Panc1 (cell line): ENCODE results near the gene FKBP10. TPM values are rescaled to one million over a fixed set of nuclear protein-coding genes. Genes with fewer than 3 reads are reported as not detected.

Experiments used
- ATAC-seq: fragments of 200-7000 bp; cut with Tn5 transposase; 2 replicates; pipeline ENCODE4 v1.9.1; 2020; ENCODE audit warnings: mild to moderate bottlenecking, moderate library complexity
- BruUV-seq: library from RNA; stranded (reverse); fragments of 400-500 nt; replicated peaks from 2 replicates; lab custom pipeline; 2021; lab: Mats Ljungman, UMichigan
- CTCF ChIA-PET: fragments of 300-600 bp; sonication (Branson Sonifier 250); formaldehyde crosslinking; loops from one replicate; lab custom pipeline; 2022; ENCODE audit warnings: antibody characterized with exemption; lab: Charles Lee
- POLR2A ChIA-PET: fragments of 300-600 bp; sonication (Branson Sonifier 250); formaldehyde crosslinking; loops from one replicate; lab custom pipeline; 2022; ENCODE audit warnings: antibody characterized with exemption; lab: Charles Lee
- DNase-seq: peaks from one replicate; pipeline ENCODE4 v3.0.0-alpha.2; 2010; ENCODE audit warnings: low read depth, low spot score
- H3K27ac ChIP-seq: 2 replicates; pipeline ENCODE4 v1.5.1; 2011; ENCODE audit warnings: mild to moderate bottlenecking, low read length, inconsistent platforms
- H3K27me3 ChIP-seq: fragments of 200-500 bp; sonication (Bioruptor generic); 2 replicates; pipeline ENCODE4 v1.6.0; 2014; ENCODE audit warnings: low read length, inconsistent platforms; ENCODE audit not compliant: control insufficient read depth, insufficient read depth
- H3K36me3 ChIP-seq: fragments of 200-500 bp; sonication (Bioruptor generic); 2 replicates; pipeline ENCODE4 v1.5.1; 2014; ENCODE audit warnings: inconsistent platforms, mild to moderate bottlenecking, low read length, moderate library complexity; ENCODE audit not compliant: control insufficient read depth, insufficient read depth
- H3K4me1 ChIP-seq: 2 replicates; pipeline ENCODE4 v1.5.1; 2011; ENCODE audit warnings: inconsistent platforms, mild to moderate bottlenecking, low read length, moderate library complexity; ENCODE audit not compliant: control insufficient read depth, insufficient read depth
- H3K4me3 ChIP-seq, 2 experiments: 2 replicates each; pipeline ENCODE4 v1.5.1; 2011 to 2012; ENCODE audit warnings: low read depth in 2 of 2, low read length in 2 of 2, mild to moderate bottlenecking in 2 of 2, inconsistent platforms in 1 of 2, moderate library complexity in 1 of 2
- H3K9me3 ChIP-seq: fragments of 200-500 bp; sonication (Bioruptor generic); 2 replicates; pipeline ENCODE4 v1.5.1; 2014; ENCODE audit warnings: low read depth, mild to moderate bottlenecking, inconsistent platforms, low read length, moderate library complexity; ENCODE audit not compliant: control insufficient read depth, insufficient read depth
- POLR2AphosphoS5 ChIP-seq: IDR thresholded peaks from 2 replicates; pipeline ENCODE4 v1.6.1; 2012; ENCODE audit warnings: mild to moderate bottlenecking, low read depth, low read length, moderate library complexity
- SIN3A ChIP-seq: IDR thresholded peaks from 2 replicates; pipeline ENCODE4 v1.6.1; 2012; ENCODE audit warnings: low read depth, mild to moderate bottlenecking, low read length, moderate library complexity, borderline replicate concordance; ENCODE audit not compliant: insufficient read depth
- TCF7L2 ChIP-seq: IDR thresholded peaks from 2 replicates; pipeline ENCODE4 v1.6.1; 2011; ENCODE audit warnings: mild to moderate bottlenecking, low read depth, low read length, inconsistent platforms
- in situ Hi-C: cut with HindIII; loops from 2 replicates; pipeline ENCODE4 v1.10.0; 2016; ENCODE audit warnings: low sequenced_read_pairs, low pct_unique_long_range_greater_than_20kb
- intact Hi-C: fragments of 100-400 bp; cut with micrococcal nuclease; formaldehyde crosslinking; loops from one replicate; pipeline ENCODE4 v1.10.0; 2022; ENCODE audit not compliant: unreplicated experiment
- total RNA-seq: library from RNA; stranded (reverse); gene quantifications from one replicate; pipeline ENCODE4 v1.2.1, GENCODE V29; 2021; ENCODE audit not compliant: unreplicated experiment
- TF ChIP-seq, protein P1 (sequence below): fragments of 450-650 bp; IDR thresholded peaks from 2 replicates; pipeline ENCODE4 v1.5.1; 2017; ENCODE audit warnings: mild to moderate bottlenecking
- TF ChIP-seq, protein P2 (sequence below), 2 experiments: IDR thresholded peaks; 2 replicates each; pipeline ENCODE4 v1.6.1; 2011 to 2012; ENCODE audit warnings: low read depth in 2 of 2, control low read depth in 1 of 2, low read length in 1 of 2, mild to moderate bottlenecking in 1 of 2, moderate library complexity in 1 of 2; ENCODE audit not compliant: insufficient read depth in 1 of 2

FKBP10 gene
- total RNA-seq, 1 experiment from 2014 or later, result 190 TPM

DNA sequence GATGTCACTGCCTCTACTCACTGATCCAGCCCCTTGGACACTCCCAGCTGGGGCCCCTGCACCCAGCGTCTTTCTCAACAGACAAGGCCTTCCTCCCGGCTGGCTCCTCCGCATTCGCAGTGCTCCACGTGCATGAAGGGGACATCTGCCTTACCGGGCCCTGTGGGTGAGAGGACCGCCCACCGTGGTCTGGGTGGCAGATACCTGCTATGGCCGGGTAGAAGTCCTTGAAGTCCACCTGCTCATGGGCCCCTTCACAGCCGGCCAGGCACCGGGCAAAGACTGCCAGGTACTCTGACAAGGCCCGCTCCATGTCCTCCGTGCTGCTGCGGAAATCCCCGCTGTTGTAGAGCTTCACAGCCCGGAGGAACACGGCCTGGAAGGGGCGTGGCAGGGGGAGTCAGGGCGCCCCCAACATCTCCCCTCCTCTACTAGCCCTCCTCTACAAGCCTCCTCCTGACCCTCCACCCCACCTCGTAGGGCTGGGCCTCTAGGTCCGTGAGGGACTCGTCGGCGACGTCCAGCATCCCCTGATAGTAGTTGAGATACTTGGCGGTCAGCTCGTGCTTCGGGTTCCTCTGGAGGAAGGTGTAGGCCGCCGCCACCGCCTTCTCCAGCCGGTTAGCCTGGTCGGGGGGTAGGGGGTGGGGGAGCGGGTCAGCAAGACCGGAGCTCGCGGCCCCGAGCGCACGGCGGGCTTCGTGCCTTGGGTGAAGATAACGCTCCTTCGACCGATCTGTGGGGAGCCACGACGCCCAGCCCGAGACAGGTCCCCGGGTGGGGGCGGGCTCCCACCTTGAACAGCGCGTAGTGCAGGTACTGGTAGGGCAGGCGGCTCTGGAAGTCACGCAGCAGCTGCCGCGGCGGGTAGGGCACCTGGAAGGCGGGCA is 1.9 kb upstream of the FKBP10 start:
- in situ Hi-C loops, result no loop called here
- H3K27me3 ChIP-seq, result no peaks in the 10 kb centered on the region
- POLR2A ChIA-PET, result interaction anchor here (0.5 to 0.7 kb wide), 3 partner anchors 10 to 285 kb away, joined by 4 to 6 read pairs (median 4); no protein-coding TSS in a partner anchor
- no peak for TF ChIP-seq POLR2AphosphoS5
- no peak for TF ChIP-seq SIN3A
- TF ChIP-seq, protein P1, sequence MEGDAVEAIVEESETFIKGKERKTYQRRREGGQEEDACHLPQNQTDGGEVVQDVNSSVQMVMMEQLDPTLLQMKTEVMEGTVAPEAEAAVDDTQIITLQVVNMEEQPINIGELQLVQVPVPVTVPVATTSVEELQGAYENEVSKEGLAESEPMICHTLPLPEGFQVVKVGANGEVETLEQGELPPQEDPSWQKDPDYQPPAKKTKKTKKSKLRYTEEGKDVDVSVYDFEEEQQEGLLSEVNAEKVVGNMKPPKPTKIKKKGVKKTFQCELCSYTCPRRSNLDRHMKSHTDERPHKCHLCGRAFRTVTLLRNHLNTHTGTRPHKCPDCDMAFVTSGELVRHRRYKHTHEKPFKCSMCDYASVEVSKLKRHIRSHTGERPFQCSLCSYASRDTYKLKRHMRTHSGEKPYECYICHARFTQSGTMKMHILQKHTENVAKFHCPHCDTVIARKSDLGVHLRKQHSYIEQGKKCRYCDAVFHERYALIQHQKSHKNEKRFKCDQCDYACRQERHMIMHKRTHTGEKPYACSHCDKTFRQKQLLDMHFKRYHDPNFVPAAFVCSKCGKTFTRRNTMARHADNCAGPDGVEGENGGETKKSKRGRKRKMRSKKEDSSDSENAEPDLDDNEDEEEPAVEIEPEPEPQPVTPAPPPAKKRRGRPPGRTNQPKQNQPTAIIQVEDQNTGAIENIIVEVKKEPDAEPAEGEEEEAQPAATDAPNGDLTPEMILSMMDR, result no peak
- no peak for TF ChIP-seq TCF7L2
- peak overlapping the region; percentile 99 for H3K27ac ChIP-seq
- peak; percentile 35 for ATAC-seq
- no peaks in the 10 kb centered on the region for H3K9me3 ChIP-seq
- CTCF ChIA-PET, result interaction anchor here (0.5 to 3.3 kb wide), 3 partner anchors 24 to 73 kb away, joined by 3 to 12 read pairs (median 3); partner anchors contain the start of gene JUP
- H3K36me3 ChIP-seq, result no peaks in the 10 kb centered on the region; the same call in 1 of the 2 replicates
- H3K4me1 ChIP-seq, result peaks cover 25% of the 10 kb centered on the region
- intact Hi-C loops, result no loop called here
- no TSS peak for BruUV-seq
- DNase-seq, result no peak
- peak overlapping the region; percentile 74 to 80 for H3K4me3 ChIP-seq

DNA sequence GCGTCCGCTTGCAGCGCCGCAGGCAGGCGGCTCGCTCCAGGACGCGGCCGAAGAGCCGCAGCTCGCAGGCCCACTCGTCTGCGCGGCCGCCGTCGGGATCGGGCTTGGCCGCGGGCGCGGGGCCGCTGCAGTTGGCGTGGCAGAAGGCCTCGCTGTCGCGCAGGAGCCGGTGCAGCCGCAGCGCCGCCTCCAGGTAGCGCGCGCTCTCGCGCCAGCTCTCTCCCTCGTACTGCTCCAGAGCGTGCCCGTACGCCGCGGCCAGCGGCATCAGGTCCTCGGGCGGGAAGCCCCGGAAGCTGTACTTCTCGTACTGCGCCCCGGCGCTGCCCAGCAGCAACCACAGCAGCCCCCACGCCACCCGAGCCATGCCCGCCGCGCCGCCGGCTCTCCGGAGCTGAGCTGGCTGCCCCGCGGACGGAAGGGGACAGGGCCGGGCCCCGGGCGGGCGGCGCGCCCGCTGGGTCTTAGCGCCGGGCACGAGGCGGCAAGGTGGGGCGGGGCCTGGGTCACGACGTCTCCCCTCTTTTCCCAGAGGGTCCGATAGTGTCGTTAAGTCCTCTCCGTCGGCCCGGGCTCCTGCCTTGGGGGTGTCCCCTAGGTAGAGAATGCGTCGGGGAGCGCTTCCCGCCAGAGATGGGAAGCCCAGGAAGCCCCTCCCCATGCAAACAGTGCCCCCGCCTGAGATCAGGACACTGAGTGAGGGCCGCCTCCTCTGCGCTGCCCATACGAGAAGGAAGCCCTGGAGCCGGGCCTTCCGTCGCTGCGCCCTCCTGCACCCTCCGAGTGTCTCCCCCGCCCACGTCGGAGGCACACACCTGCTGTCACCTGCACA is 1.0 kb upstream of the FKBP10 start, which contains the start of gene P3H4:
P3H4 (minus strand) TSS at position 401 of the 832 bp plus-strand sequence; CDS start at position 367, 34 bp downstream.
- peak within 1 kb of the TSS; percentile 74 to 80 for H3K4me3 ChIP-seq
- CTCF ChIA-PET, result interaction anchor here (0.5 to 3.3 kb wide), 4 partner anchors 11 to 74 kb away, joined by 3 to 12 read pairs (median 3); no protein-coding TSS in a partner anchor
- intact Hi-C loops (no loop called here), in situ Hi-C loops (no loop called here)
- H3K4me1 ChIP-seq, result peaks cover 25% of the 10 kb centered on the region
- no peaks in the 10 kb centered on the region for H3K27me3 ChIP-seq
- no peaks in the 10 kb centered on the region; the same call in 1 of the 2 replicates for H3K36me3 ChIP-seq
- peak within 1 kb of the TSS; percentile 99 for H3K27ac ChIP-seq
- POLR2A ChIA-PET, result interaction anchor here (0.5 to 0.7 kb wide), 5 partner anchors 9 to 1612 kb away, joined by 4 to 14 read pairs (median 4); no protein-coding TSS in a partner anchor
- DNase-seq, result peak; percentile 47
- ATAC-seq, result peak; percentile 87
- TSS peak; percentile 78 for BruUV-seq
- H3K9me3 ChIP-seq, result no peaks in the 10 kb centered on the region
- TF ChIP-seq, protein P1, result peak; percentile 91
- TF ChIP-seq SIN3A (peak; percentile 75; the same call in 1 of the 2 replicates), TCF7L2 (peak; percentile 34; the same call in 1 of the 2 replicates), POLR2AphosphoS5 (peak; percentile 46; the same call in 1 of the 2 replicates)
- TF ChIP-seq, protein P2, sequence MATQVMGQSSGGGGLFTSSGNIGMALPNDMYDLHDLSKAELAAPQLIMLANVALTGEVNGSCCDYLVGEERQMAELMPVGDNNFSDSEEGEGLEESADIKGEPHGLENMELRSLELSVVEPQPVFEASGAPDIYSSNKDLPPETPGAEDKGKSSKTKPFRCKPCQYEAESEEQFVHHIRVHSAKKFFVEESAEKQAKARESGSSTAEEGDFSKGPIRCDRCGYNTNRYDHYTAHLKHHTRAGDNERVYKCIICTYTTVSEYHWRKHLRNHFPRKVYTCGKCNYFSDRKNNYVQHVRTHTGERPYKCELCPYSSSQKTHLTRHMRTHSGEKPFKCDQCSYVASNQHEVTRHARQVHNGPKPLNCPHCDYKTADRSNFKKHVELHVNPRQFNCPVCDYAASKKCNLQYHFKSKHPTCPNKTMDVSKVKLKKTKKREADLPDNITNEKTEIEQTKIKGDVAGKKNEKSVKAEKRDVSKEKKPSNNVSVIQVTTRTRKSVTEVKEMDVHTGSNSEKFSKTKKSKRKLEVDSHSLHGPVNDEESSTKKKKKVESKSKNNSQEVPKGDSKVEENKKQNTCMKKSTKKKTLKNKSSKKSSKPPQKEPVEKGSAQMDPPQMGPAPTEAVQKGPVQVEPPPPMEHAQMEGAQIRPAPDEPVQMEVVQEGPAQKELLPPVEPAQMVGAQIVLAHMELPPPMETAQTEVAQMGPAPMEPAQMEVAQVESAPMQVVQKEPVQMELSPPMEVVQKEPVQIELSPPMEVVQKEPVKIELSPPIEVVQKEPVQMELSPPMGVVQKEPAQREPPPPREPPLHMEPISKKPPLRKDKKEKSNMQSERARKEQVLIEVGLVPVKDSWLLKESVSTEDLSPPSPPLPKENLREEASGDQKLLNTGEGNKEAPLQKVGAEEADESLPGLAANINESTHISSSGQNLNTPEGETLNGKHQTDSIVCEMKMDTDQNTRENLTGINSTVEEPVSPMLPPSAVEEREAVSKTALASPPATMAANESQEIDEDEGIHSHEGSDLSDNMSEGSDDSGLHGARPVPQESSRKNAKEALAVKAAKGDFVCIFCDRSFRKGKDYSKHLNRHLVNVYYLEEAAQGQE (IDR thresholded peaks at IDR 0.05; ENCODE audit: insufficient read depth in 1 of 2, low read depth in 2 of 2, low read length in 1 of 2), result peak in 1 of 2 experiments; percentile 62; a peak in 2 of 4 replicates
